ENCODE measurements around the gene NPIPA3.

- TF ChIP-seq ZBTB1 (tag by site-specific recombination; IDR thresholded peaks at IDR 0.05) (no peak), ZNF350 (tag by site-specific recombination; IDR thresholded peaks at IDR 0.05) (no peak)
These were observed 35.6 kb upstream of the NPIPA3 start for GRCh38 chr16:14667347-14668266.
